Smooth muscle cell (in vitro differentiated cells): ENCODE data around the gene MTFR1L. TPM values are rescaled to one million over a fixed set of nuclear protein-coding genes. Genes with fewer than 3 reads are reported as not detected.

ENCODE experiments used
- DNase-seq: peaks from one replicate; lab custom pipeline; 2025; ENCODE audit not compliant: unreplicated experiment; lab: John Stamatoyannopoulos, UW
- H2AFZ ChIP-seq: fragments of 200-600 bp; sonication (generic); 2 replicates; pipeline ENCODE4 v1.6.0; 2016; ENCODE audit warnings: antibody characterized with exemption, low read depth, mild to moderate bottlenecking
- H3F3A ChIP-seq: fragments of 200-600 bp; sonication (generic); 2 replicates; pipeline ENCODE4 v1.6.0; 2017; ENCODE audit warnings: antibody characterized with exemption, low read depth
- H3K27ac ChIP-seq: fragments of 200-600 bp; sonication (generic); 2 replicates; pipeline ENCODE4 v1.5.1; 2016; ENCODE audit warnings: low read depth, mild to moderate bottlenecking
- H3K27me3 ChIP-seq: fragments of 200-600 bp; sonication (generic); 2 replicates; pipeline ENCODE4 v1.6.1; 2016; ENCODE audit warnings: low read depth, mild to moderate bottlenecking
- H3K36me3 ChIP-seq: fragments of 200-600 bp; sonication (generic); 2 replicates; pipeline ENCODE4 v1.5.1; 2016; ENCODE audit warnings: low read depth
- H3K4me1 ChIP-seq: fragments of 200-600 bp; sonication (generic); 2 replicates; pipeline ENCODE4 v1.5.1; 2016; ENCODE audit warnings: low read depth
- H3K4me2 ChIP-seq: fragments of 200-600 bp; sonication (generic); 2 replicates; pipeline ENCODE4 v1.6.0; 2016; ENCODE audit warnings: mild to moderate bottlenecking
- H3K4me3 ChIP-seq: fragments of 200-600 bp; sonication (generic); 2 replicates; pipeline ENCODE4 v1.5.1; 2016; ENCODE audit warnings: mild to moderate bottlenecking
- H3K79me2 ChIP-seq: fragments of 200-600 bp; sonication (generic); 2 replicates; pipeline ENCODE4 v1.6.0; 2016; ENCODE audit warnings: low read depth, mild to moderate bottlenecking
- H3K9ac ChIP-seq: fragments of 200-600 bp; sonication (generic); 2 replicates; pipeline ENCODE4 v1.6.0; 2016; ENCODE audit warnings: low read depth
- H3K9me3 ChIP-seq: fragments of 200-600 bp; sonication (generic); replicated peaks from 2 replicates; pipeline ENCODE4 v1.5.1; 2016; ENCODE audit warnings: low read depth
- H4K20me1 ChIP-seq: fragments of 200-600 bp; sonication (generic); 2 replicates; pipeline ENCODE4 v1.6.0; 2016; ENCODE audit warnings: low read depth
- CTCF ChIP-seq: fragments of 200-600 bp; sonication (generic); IDR thresholded peaks from 2 replicates; pipeline ENCODE4 v1.5.1; 2017; ENCODE audit warnings: borderline replicate concordance, mild to moderate bottlenecking, antibody characterized with exemption; ENCODE audit not compliant: insufficient read depth, poor library complexity, severe bottlenecking
- whole genome bisulfite sequencing: methylation state at CpG from one replicate; pipeline ENCODE4 v1.1.7; 2016; ENCODE audit warnings: low lambda C conversion rate; 5-methylcytosine and 5-hydroxymethylcytosine counted together
- polyA plus RNA-seq: library from polyadenylated mRNA; unstranded; fragments of >200 nt; fragmentation: Nextera tagmentation; extraction: Ambion mirVana; gene quantifications from 2 replicates; pipeline ENCODE4 v1.2.1, GENCODE V29; 2016
- total RNA-seq: library from RNA; depleted of rRNA; stranded (reverse); fragments of >200 nt; gene quantifications from 2 replicates; pipeline ENCODE4 v1.2.3, GENCODE V29; 2014

MTFR1L gene
- total and polyA plus RNA-seq, 2 experiments from 2014 or later: 47.2 to 63.9 TPM

GRCh38 chr1:25772164-25772563 is 47.6 kb upstream of the MTFR1L start:
- no peaks in the 10 kb centered on the region for H4K20me1 ChIP-seq
- H3K4me3 ChIP-seq: no peak overlapping the region
- WGBS: 100% methylated on average over 5 of the region's 5 CpGs
- no peak for TF ChIP-seq CTCF
- H2AFZ ChIP-seq: no peak overlapping the region
- peaks cover 19% of the 10 kb centered on the region for H3K4me1 ChIP-seq
- H3K36me3 ChIP-seq: no peaks in the 10 kb centered on the region
- H3K9ac ChIP-seq: no peak overlapping the region
- no peak for DNase-seq
- H3K27me3 ChIP-seq: no peaks in the 10 kb centered on the region
- H3F3A ChIP-seq: peaks cover 10% of the 10 kb centered on the region
- no peaks in the 10 kb centered on the region for H3K79me2 ChIP-seq
- no peak overlapping the region for H3K4me2 ChIP-seq
- H3K27ac ChIP-seq: no peak overlapping the region
- H3K9me3 ChIP-seq: no peaks in the 10 kb centered on the region

DNA sequence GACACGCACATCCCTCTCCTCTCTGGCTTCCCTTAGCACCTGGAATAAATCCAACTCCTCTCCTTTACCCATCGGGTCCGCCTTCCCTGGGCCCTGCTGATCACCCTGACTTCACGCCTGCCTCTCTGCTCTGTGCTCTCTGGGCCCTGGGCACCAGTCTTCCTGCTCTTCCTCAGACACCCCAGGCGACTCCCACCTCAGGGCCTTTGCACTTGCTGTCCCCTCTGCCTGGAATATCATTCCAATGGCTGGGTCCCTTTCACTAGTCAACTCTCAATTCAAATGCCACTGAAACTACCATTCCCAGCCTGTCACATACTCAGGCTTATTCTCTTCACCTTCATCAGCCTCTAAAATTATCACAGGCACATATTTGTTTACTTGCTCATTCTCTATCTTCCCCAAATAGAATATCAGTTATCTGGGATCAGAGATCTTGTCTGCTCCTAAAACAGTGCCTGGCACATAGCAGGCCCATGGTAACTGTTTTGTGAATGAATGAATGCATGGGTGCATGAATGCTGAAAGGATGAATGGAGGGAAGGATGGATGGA is 47.0 kb upstream of the MTFR1L start:
- H3K27me3 ChIP-seq: no peaks in the 10 kb centered on the region
- WGBS: 92% methylated on average over 5 of the region's 5 CpGs
- no peaks in the 10 kb centered on the region for H3K79me2 ChIP-seq
- no peak overlapping the region for H3K27ac ChIP-seq
- peaks cover 10% of the 10 kb centered on the region for H3F3A ChIP-seq
- no peaks in the 10 kb centered on the region for H3K36me3 ChIP-seq
- no peaks in the 10 kb centered on the region for H4K20me1 ChIP-seq
- no peak overlapping the region for H3K9ac ChIP-seq
- H3K9me3 ChIP-seq: no peaks in the 10 kb centered on the region
- no peak overlapping the region for H2AFZ ChIP-seq
- no peak overlapping the region for H3K4me2 ChIP-seq
- peaks cover 19% of the 10 kb centered on the region for H3K4me1 ChIP-seq
- no peak overlapping the region for H3K4me3 ChIP-seq
- no peak for TF ChIP-seq CTCF
- no peak for DNase-seq

GRCh38 chr1:25773441-25774125 is 46.2 kb upstream of the MTFR1L start:
- no peak overlapping the region for H3K9ac ChIP-seq
- no peak overlapping the region for H3K4me3 ChIP-seq
- no peak overlapping the region for H2AFZ ChIP-seq
- H3K4me1 ChIP-seq: peaks cover 19% of the 10 kb centered on the region
- H4K20me1 ChIP-seq: no peaks in the 10 kb centered on the region
- 69% methylated on average over 4 of the region's 4 CpGs for WGBS
- no peaks in the 10 kb centered on the region for H3K9me3 ChIP-seq
- no peak overlapping the region for H3K27ac ChIP-seq
- DNase-seq: no peak
- no peak for TF ChIP-seq CTCF
- no peaks in the 10 kb centered on the region for H3K36me3 ChIP-seq
- no peaks in the 10 kb centered on the region for H3K79me2 ChIP-seq
- no peaks in the 10 kb centered on the region for H3K27me3 ChIP-seq
- peaks cover 10% of the 10 kb centered on the region for H3F3A ChIP-seq
- H3K4me2 ChIP-seq: no peak overlapping the region
